ENCODE results near the gene INS.

INS gene

GRCh38 chr11:2164081-2164480 is 3.1 kb upstream of the INS start:
- no peak for DNase-seq

DNA sequence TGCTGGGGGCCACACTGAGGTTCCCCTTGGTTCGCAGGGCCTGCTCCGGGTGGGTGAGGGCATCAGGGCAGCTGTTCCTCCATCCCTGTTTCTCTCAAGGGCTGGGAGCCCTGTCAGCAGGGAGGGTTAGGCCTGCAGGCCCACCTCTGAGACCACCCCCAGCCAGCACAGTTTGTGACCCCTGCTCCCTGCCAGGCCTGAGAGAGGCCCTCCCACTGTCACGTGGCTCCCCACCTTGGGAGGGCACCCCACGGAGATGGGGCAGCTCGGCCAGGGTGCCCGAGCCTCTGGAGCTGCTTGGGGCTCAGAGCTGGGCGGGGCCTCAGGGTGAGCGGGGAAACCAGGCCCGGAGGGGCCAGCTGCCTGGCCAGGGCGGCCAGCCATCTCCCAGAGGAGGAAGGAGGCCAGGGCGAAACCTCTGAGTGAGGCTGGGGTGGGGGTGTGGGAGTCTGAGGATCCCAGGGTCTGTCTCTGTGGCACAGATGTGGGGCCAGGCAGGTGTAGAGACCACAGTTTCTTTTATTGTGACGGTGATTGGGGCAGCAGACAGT is 2.5 kb upstream of the INS start:
- no peak for DNase-seq

DNA sequence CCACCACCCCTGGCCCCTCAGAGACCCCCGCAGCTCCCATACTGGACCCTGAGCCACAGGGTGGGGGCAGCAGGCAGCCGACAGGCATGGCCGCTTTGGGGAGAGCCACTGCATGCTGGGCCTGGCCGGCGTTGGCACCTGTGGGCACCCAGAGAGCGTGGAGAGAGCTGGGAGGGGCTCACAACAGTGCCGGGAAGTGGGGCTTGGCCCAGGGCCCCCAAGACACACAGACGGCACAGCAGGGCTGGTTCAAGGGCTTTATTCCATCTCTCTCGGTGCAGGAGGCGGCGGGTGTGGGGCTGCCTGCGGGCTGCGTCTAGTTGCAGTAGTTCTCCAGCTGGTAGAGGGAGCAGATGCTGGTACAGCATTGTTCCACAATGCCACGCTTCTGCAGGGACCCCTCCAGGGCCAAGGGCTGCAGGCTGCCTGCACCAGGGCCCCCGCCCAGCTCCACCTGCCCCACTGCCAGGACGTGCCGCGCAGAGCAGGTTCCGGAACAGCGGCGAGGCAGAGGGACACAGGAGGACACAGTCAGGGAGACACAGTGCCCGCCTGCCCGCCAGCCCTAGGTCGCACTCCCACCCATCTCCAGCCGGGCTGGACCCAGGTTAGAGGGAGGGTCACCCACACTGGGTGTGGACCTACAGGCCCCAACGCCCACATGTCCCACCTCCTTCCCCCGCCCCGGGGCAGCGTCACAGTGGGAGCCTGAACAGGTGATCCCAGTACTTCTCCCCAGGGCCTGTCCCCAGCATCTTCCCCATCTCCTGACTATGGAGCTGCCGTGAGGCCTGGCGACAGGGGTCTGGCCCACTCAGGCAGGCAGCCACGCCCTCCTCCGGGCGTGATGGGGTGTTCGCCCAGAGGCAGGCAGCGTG is 1.2 kb downstream of the INS start:
- DNase-seq, result no peak

GRCh38 chr11:2158966-2159365 is 2.0 kb downstream of the INS start:
- DNase-seq, result no peak

DNA sequence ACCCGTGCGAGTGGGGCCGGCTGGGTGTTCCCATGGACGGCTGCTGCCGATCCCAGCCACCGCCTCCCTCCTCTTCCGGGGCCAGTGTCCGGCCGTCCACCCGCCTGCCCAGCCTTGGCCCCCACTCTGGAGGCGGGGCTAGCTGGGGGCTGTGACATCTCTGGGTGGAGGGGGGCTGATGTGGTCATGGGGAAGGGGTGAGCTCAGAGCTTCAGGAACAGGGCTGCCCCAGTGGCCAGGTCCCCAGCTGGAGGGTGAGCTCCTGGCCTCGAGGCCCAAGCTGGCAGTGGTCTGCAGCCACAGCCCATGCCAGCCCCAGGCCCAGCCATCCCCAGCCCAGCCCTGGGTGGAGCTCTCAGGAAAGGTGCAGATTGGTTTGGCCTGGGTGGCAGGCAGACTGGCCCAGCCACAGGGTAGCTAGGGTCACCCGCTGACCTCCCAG is 2.7 kb downstream of the INS start:
- no peak for DNase-seq

GRCh38 chr11:2157294-2158040 is 3.5 kb downstream of the INS start:
- DNase-seq, result no peak

DNA sequence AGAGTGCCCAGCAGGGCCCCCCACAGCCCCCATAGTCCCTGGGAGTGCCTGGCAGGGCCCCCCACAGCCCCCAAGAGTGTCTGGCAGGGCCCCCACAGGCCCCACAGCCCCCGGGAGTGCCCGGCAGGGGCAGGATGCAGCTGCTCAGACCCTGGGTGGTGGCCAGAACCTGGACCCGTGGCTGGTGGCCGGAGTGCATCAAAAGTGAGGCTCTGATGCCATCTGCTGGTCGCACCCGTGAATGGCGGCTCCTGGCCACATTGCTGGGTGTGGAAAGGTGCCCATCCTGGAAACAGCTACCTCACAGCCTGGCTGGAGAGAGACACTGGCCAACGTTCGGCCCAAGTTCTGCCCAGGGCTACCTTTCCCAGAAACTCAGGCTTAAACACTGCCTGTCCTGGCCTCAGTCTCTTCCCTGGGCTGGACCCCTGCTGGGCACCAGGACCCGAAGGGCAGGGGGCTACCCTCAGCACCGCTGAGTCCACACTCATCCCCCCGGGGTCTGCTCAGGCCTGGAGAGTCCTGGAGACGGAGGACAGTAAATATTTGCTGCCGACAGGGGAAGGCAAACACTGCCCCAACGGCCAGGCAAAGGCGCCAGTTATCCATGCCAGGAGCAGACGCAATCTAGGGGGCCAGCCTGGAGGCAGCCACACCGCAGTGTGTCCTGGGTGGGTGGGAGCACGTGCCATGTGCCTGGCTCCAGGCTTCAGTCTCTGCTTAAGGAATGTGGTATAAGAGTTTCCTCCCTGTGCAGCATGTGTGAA is 4.4 kb downstream of the INS start:
- DNase-seq, result peak; percentile 27 to 49

DNA sequence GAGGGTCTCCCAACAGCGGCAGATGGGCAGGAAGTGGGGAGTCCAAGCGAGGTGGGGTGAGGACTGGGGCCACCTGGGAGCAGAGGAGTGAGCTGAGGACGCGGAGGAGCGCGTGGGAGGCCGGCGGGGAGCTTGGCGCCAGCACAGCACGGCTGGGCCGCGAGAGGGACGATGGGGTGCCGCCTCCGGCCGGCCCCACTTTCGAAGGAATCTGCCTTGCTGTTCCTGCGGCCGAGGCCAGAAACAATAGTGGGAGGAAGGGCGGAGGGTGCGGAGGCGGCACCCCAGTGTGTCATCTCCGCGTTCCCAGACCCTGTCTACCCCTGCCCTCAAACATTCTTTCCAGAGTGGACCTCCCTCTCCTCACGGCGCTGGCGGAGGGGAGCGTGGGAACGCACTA is 5.5 kb downstream of the INS start:
- no peak for DNase-seq

GRCh38 chr11:2154889-2155288 is 6.1 kb downstream of the INS start:
- no peak for DNase-seq

- no peak for DNase-seq
These were observed 6.8 kb downstream of the INS start for GRCh38 chr11:2154195-2154585.

DNA sequence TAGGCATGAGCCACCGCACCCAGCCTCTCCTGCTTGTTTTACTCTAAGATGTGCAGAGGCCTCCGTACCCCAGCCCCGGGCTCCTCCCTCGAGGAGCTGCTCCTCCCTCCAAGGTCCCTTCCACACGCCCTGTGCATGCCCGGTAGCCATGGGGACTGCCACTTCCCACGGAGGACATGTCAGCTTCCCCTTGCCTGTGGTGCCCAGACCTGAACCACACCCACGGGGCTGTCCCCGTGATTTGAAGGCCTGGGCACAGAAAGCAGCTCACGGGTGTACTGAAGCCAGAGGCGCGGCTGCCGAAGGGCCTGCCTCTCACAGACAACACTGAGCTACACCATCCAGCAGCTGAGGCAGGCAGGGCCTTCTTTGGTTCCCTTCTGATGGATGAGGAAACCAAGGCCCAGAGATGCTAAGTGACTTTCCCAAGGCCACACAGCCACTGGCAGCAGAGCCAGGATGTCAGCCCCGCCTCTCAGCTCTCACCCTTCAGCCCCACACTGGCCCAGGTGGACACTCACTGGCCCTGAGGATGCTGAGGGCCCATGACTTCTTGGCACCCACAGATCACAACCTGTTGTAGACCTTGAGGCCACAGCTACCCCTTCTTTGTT is 7.3 kb downstream of the INS start:
- no peak for DNase-seq

GRCh38 chr11:2151500-2152257 is 9.3 kb downstream of the INS start:
- DNase-seq, result peak; percentile 41 to 46

- DNase-seq, result no peak
These were observed 10.9 kb downstream of the INS start for GRCh38 chr11:2149864-2150847.

- DNase-seq, result no peak
These were observed 11.5 kb downstream of the INS start for GRCh38 chr11:2149460-2149859.

DNA sequence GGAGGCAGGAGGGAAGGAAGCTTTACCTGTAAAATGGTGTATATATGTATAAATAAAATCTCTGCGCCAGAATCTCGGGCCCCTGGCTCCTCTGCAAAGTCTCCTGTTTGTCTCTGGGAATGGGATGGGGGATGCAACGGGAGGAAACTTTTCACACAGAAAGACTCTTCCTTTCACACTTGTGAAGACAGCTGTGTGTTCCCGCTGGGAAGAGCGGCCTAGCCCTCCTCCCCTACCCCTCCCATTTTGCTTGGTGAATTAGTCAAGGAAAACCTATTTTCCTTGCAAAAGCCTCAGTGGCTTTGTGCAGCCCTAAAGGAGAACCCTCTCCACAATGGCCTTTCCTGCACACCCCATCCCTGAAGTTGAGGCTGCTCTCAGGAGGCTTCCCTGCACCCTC is 12.4 kb downstream of the INS start:
- no peak for DNase-seq

DNA sequence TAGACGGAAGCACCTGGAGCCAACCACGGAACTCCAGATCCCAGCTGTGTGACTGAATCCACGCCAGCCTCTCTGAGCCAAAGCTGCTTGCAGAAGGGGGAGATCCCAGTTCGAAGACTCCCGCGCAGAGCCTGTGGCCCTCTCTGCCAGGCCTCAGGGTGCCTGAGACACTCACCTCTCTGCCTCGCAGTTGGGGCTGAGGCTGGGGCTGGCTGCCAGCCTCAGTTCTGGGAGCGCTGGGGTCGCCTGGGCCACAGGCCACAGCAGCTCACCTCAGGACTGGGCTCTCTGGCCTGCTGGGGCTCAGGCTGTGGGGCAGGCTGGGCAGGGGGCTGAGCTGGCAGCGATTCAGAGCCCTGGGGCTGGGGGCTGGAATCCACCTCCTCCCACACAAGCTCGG is 13.6 kb downstream of the INS start:
- no peak for DNase-seq

- DNase-seq, result no peak
These were observed 15.0 kb downstream of the INS start for GRCh38 chr11:2146051-2146450.

- no peak for DNase-seq
These were observed 16.3 kb downstream of the INS start for GRCh38 chr11:2144544-2145248.

GRCh38 chr11:2143799-2144543 is 17.0 kb downstream of the INS start:
- DNase-seq, result no peak
